Measurements from ENCODE around the gene SSH2. TPM values are rescaled to one million over a fixed set of nuclear protein-coding genes. Genes with fewer than 3 reads are reported as not detected.
A peak's percentile ranks its signal among the peaks of the same experiment; 100 is the strongest.

The SSH2 gene
- total and polyA plus RNA-seq, 4 donors, result 7.5 to 14.1 (median 11.2) TPM

- no peak for DNase-seq (ENCODE audit: low spot score)
- 91% methylated on average over 2 of the region's 2 CpGs for WGBS
- H3K27me3 ChIP-seq (ENCODE audit: control insufficient read depth in 4 of 4, insufficient read depth in 4 of 4, low read length in 3 of 4), result no peaks in the 10 kb centered on the region
- TF ChIP-seq FOXA2 (IDR thresholded peaks at IDR 0.05) (no peak), HNF4G (IDR thresholded peaks at IDR 0.05) (no peak)
- H3K27ac ChIP-seq (ENCODE audit: low read depth in 1 of 2, low read length in 2 of 2), result no peak overlapping the region
- H3K9ac ChIP-seq (ENCODE audit: low read depth in 1 of 2, low read length in 2 of 2), result no peak overlapping the region
- no peaks in the 10 kb centered on the region for H3K9me3 ChIP-seq (ENCODE audit: control insufficient read depth in 4 of 4, low read length in 3 of 4)
- peaks cover 0 to 7% (median under 1%) of the 10 kb centered on the region in 4 donors for H3K4me1 ChIP-seq (ENCODE audit: control insufficient read depth in 4 of 4, insufficient read depth in 4 of 4, low read length in 3 of 4)
- no peak overlapping the region for H3K4me3 ChIP-seq (ENCODE audit: low read depth in 1 of 3, low read length in 3 of 3)
- H3K36me3 ChIP-seq (ENCODE audit: control insufficient read depth in 4 of 4, insufficient read depth in 3 of 4, low read depth in 1 of 4, low read length in 3 of 4), result no peaks in the 10 kb centered on the region
These were observed 287.8 kb downstream of the SSH2 start for GRCh38 chr17:29642171-29642611.

- Histone ChIP-seq H3K27ac (ENCODE audit: low read depth in 1 of 2, low read length in 2 of 2) (no peak overlapping the region), H3K27me3 (ENCODE audit: control insufficient read depth in 4 of 4, insufficient read depth in 4 of 4, low read length in 3 of 4) (no peaks in the 10 kb centered on the region), H3K9me3 (ENCODE audit: control insufficient read depth in 4 of 4, low read length in 3 of 4) (no peaks in the 10 kb centered on the region), H3K36me3 (ENCODE audit: control insufficient read depth in 4 of 4, insufficient read depth in 3 of 4, low read depth in 1 of 4, low read length in 3 of 4) (peaks cover 0 to 6% (median 3%) of the 10 kb centered on the region in 4 donors), H3K4me1 (ENCODE audit: control insufficient read depth in 4 of 4, insufficient read depth in 4 of 4, low read length in 3 of 4) (peaks cover 0 to 7% (median under 1%) of the 10 kb centered on the region in 4 donors), H3K4me3 (ENCODE audit: low read depth in 1 of 3, low read length in 3 of 3) (no peak overlapping the region), H3K9ac (ENCODE audit: low read depth in 1 of 2, low read length in 2 of 2) (no peak overlapping the region)
- no peak for DNase-seq (ENCODE audit: low spot score)
- TF ChIP-seq EGR1 (IDR thresholded peaks at IDR 0.05; ENCODE audit: low read depth in 2 of 2) (no peak), NR2F2 (IDR thresholded peaks at IDR 0.05) (peak; percentile 80), ZBTB33 (IDR thresholded peaks at IDR 0.05) (no peak), HNF4G (IDR thresholded peaks at IDR 0.05) (no peak), YY1 (IDR thresholded peaks at IDR 0.05) (no peak), RXRA (IDR thresholded peaks at IDR 0.05) (peak in 1 of 2 donors; percentile 11)
- WGBS, result 85% methylated on average over 7 of the region's 7 CpGs
These were observed 288.9 kb downstream of the SSH2 start for GRCh38 chr17:29640981-29641642.

GRCh38 chr17:29640413-29640812 lies 289.6 kb downstream of the SSH2 start:
- H3K36me3 ChIP-seq (ENCODE audit: control insufficient read depth in 4 of 4, insufficient read depth in 3 of 4, low read depth in 1 of 4, low read length in 3 of 4), result peaks cover 0 to 8% (median 5%) of the 10 kb centered on the region in 4 donors

More at GRCh38 chr17:29640413-29640812, 289.6 kb downstream of the SSH2 start:
- Histone ChIP-seq H3K27me3 (ENCODE audit: control insufficient read depth in 4 of 4, insufficient read depth in 4 of 4, low read length in 3 of 4) (no peaks in the 10 kb centered on the region), H3K9me3 (ENCODE audit: control insufficient read depth in 4 of 4, low read length in 3 of 4) (no peaks in the 10 kb centered on the region), H3K9ac (ENCODE audit: low read depth in 1 of 2, low read length in 2 of 2) (no peak overlapping the region), H3K4me1 (ENCODE audit: control insufficient read depth in 4 of 4, insufficient read depth in 4 of 4, low read length in 3 of 4) (peaks cover 0 to 7% (median under 1%) of the 10 kb centered on the region in 4 donors), H3K4me3 (ENCODE audit: low read depth in 1 of 3, low read length in 3 of 3) (no peak overlapping the region), H3K27ac (ENCODE audit: low read depth in 1 of 2, low read length in 2 of 2) (no peak overlapping the region)
- no peak for DNase-seq (ENCODE audit: low spot score)
- TF ChIP-seq MAX (IDR thresholded peaks at IDR 0.05) (no peak), ATF3 (IDR thresholded peaks at IDR 0.05) (no peak), FOXA2 (IDR thresholded peaks at IDR 0.05) (no peak), HNF4G (IDR thresholded peaks at IDR 0.05) (no peak), ZBTB33 (IDR thresholded peaks at IDR 0.05) (no peak), CTCF (IDR thresholded peaks at IDR 0.05; ENCODE audit: low read depth, low read length, missing input control) (no peak), EGR1 (IDR thresholded peaks at IDR 0.05; ENCODE audit: low read depth in 2 of 2) (no peak), NR2F2 (IDR thresholded peaks at IDR 0.05) (no peak), HNF4A (conservative IDR thresholded peaks at IDR 0.05) (no peak), GABPA (IDR thresholded peaks at IDR 0.05 in 1 of 2, conservative IDR thresholded peaks at IDR 0.05 in 1 of 2) (no peak), TAF1 (conservative IDR thresholded peaks at IDR 0.05) (no peak), YY1 (IDR thresholded peaks at IDR 0.05) (no peak), REST (IDR thresholded peaks at IDR 0.05) (no peak)
- WGBS, result 64% methylated on average over 2 of the region's 2 CpGs
